Measurements from ENCODE around the gene CDH4.

The CDH4 gene

DNA sequence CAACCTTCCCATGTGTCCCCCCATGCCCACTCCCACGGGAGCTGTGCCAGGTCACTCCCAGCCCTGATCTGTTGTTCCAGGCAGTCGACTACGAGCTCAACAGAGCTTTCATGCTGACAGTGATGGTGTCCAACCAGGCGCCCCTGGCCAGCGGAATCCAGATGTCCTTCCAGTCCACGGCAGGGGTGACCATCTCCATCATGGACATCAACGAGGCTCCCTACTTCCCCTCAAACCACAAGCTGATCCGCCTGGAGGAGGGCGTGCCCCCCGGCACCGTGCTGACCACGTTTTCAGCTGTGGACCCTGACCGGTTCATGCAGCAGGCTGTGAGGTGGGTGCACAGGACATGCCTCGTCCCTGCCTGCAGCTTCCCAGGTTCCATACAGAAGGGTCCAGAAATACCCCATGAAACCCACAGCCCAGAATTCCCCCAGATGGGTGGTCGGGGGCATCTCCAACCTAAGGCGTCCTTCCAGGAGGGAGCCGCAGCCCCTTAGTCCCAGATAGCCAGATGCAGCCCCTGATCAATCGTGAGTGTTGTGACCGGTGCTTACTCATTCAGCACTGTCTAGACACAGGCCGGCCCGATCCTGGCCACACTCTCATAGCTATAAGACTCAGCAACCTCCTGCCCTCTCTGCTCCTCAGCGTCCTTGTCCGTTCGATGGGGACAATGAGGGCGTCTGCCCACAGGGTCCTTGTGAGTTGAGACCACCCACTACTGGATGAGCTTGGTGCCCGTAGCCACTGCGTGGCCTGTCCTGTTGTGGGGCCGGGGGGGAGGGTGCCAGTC lies 671.5 kb downstream of the CDH4 start:
- Histone ChIP-seq H3K4me1 (ENCODE audit: control insufficient read depth, insufficient read depth, low read length, poor library complexity, severe bottlenecking) (no peaks in the 10 kb centered on the region), H3K9me3 (ENCODE audit: control insufficient read depth, low read length) (peaks cover 16% of the 10 kb centered on the region), H3K27ac (ENCODE audit: low read depth, low read length, severe bottlenecking) (no peak overlapping the region), H3K36me3 (ENCODE audit: control insufficient read depth, insufficient read depth, low read length) (no peaks in the 10 kb centered on the region), H3K4me3 (ENCODE audit: extremely low read depth, insufficient read depth, low read length, poor library complexity, severe bottlenecking) (no peak overlapping the region)
- WGBS, 2 experiments (ENCODE audit: insufficient coverage in 2 of 2): 93% methylated on average over 24 to 26 of the region's 28 CpGs

- WGBS, 2 experiments (ENCODE audit: insufficient coverage in 2 of 2): 85 to 95% methylated on average over 9 to 18 of the region's 19 CpGs
Measured at GRCh38 chr20:61924211-61924857, 672.3 kb downstream of the CDH4 start.

DNA sequence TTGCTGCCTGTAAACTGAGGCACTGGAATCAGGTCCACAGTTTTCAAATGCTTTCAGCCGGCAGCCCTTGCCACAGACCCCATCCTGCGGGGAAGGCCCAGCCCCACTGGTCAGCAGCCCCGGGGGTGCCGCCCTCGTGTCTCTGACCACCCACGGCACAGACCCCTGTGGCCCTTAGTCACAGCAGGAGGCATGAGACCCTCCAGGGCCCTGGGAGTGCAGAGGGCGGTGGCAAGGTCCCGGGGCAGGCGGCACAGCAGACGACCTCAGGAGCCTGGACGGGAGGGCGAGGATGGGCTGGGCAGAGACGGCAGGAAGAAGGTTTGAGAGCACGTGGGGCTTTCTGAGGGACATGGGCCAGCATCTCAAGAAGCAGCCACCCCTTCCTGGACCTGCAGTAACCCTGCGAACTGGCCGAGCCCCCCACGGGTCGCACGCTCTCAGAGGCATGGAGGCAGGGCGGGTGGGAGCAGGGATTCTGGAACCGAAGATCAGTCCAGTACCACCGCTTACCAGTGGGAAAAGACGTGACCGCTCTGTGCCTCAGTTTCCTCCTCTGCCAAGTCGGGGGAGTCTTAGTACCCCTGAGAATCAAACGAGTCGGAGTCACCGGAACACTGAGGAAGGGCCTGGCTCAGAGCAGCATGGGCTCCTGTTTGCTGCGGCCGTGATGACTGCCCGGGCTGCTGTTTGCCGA lies 672.9 kb downstream of the CDH4 start:
- H3K9me3 ChIP-seq (ENCODE audit: control insufficient read depth, low read length): peaks cover 8% of the 10 kb centered on the region
- no peak overlapping the region for H3K4me3 ChIP-seq (ENCODE audit: extremely low read depth, insufficient read depth, low read length, poor library complexity, severe bottlenecking)
- no peaks in the 10 kb centered on the region for H3K4me1 ChIP-seq (ENCODE audit: control insufficient read depth, insufficient read depth, low read length, poor library complexity, severe bottlenecking)
- H3K36me3 ChIP-seq (ENCODE audit: control insufficient read depth, insufficient read depth, low read length): no peaks in the 10 kb centered on the region
- H3K27ac ChIP-seq (ENCODE audit: low read depth, low read length, severe bottlenecking): no peak overlapping the region
- 83 to 88% methylated on average over 30 to 31 of the region's 32 CpGs for WGBS, 2 experiments (ENCODE audit: insufficient coverage in 2 of 2)

More at GRCh38 chr20:61924211-61924857, 672.3 kb downstream of the CDH4 start:
- Histone ChIP-seq H3K4me3 (ENCODE audit: extremely low read depth, insufficient read depth, low read length, poor library complexity, severe bottlenecking) (no peak overlapping the region), H3K9me3 (ENCODE audit: control insufficient read depth, low read length) (peaks cover 15% of the 10 kb centered on the region), H3K36me3 (ENCODE audit: control insufficient read depth, insufficient read depth, low read length) (no peaks in the 10 kb centered on the region), H3K27ac (ENCODE audit: low read depth, low read length, severe bottlenecking) (no peak overlapping the region), H3K4me1 (ENCODE audit: control insufficient read depth, insufficient read depth, low read length, poor library complexity, severe bottlenecking) (no peaks in the 10 kb centered on the region)

DNA sequence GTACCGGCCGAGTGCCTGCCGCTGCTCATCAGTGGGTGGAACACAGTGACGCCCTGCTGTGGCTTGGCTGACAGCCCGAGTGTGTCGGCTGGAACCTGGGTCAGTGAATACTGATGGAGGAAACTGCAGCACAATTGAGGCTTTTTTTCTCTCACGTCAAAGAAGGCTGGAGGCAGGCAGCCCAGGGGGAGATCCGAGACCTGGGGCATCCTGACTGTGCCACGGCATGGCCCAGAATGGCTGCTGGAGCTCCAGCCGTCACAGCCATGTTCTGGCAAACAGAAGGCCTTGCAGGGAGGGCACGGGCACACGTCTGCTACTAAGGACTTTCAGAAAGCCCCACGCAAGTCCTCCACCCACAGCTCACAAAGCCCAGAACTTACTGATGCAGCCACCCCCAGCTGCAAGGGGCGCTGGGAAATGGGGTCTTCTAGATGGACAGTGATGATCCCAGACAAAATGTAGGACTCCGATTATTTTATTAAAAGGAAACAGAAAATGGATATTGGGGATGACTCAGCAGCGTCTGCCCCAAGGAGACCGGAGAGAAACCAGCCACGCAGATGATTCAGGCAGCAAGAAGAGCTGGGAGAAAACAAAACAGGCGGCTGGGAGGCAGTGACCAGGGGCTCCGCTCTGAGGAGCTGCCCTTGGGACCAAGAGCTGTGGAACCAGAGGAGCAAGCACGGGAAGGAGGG lies 673.6 kb downstream of the CDH4 start:
- H3K9me3 ChIP-seq (ENCODE audit: control insufficient read depth, low read length): peaks cover 1% of the 10 kb centered on the region
- H3K4me3 ChIP-seq (ENCODE audit: extremely low read depth, insufficient read depth, low read length, poor library complexity, severe bottlenecking): no peak overlapping the region
- no peaks in the 10 kb centered on the region for H3K4me1 ChIP-seq (ENCODE audit: control insufficient read depth, insufficient read depth, low read length, poor library complexity, severe bottlenecking)
- H3K27ac ChIP-seq (ENCODE audit: low read depth, low read length, severe bottlenecking): no peak overlapping the region
- 81 to 82% methylated on average over 17 to 21 of the region's 21 CpGs for WGBS, 2 experiments (ENCODE audit: insufficient coverage in 2 of 2)
- no peaks in the 10 kb centered on the region for H3K36me3 ChIP-seq (ENCODE audit: control insufficient read depth, insufficient read depth, low read length)

GRCh38 chr20:61926253-61926613 lies 674.2 kb downstream of the CDH4 start:
- H3K4me3 ChIP-seq (ENCODE audit: extremely low read depth, insufficient read depth, low read length, poor library complexity, severe bottlenecking): no peak overlapping the region
- no peaks in the 10 kb centered on the region for H3K36me3 ChIP-seq (ENCODE audit: control insufficient read depth, insufficient read depth, low read length)
- H3K27ac ChIP-seq (ENCODE audit: low read depth, low read length, severe bottlenecking): no peak overlapping the region
- H3K9me3 ChIP-seq (ENCODE audit: control insufficient read depth, low read length): no peaks in the 10 kb centered on the region
- no peaks in the 10 kb centered on the region for H3K4me1 ChIP-seq (ENCODE audit: control insufficient read depth, insufficient read depth, low read length, poor library complexity, severe bottlenecking)
- WGBS, 2 experiments (ENCODE audit: insufficient coverage in 2 of 2): 89 to 93% methylated on average over 14 of the region's 14 CpGs

GRCh38 chr20:61926796-61927192 lies 674.7 kb downstream of the CDH4 start:
- WGBS, 2 experiments (ENCODE audit: insufficient coverage in 2 of 2): 92 to 95% methylated on average over 21 to 23 of the region's 23 CpGs

DNA sequence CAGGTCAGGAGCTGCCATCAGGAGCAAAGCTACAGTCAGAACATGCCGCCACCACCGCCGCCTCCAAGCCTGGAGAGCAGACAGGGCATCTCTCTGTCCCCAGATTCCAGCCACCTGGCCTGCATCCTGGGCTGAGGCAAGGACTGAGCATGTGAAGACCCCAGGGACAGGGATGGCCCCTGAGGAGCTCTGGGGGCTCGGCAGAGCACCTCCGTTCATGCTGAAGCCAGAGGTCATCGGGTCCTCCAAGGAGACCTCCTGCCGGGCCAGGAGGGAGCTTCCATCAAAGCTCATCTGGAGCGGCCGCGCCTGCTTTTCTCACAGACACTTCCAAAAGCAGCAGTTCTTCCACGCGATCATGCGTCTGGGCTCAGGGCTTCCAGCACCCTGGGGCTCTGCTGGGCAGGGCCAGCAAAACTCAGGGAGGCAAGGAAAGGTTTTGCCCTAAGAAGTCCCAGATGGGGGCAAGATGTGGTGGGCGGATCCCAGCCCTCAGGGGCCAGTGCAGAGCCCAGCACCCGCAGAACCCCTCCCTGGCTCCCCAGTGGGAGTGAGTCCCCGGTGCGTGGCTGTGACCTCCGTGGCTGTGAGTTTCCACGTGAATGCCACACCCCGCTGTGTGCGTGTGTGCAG lies 675.2 kb downstream of the CDH4 start:
- no peak overlapping the region for H3K4me3 ChIP-seq (ENCODE audit: extremely low read depth, insufficient read depth, low read length, poor library complexity, severe bottlenecking)
- no peak overlapping the region for H3K27ac ChIP-seq (ENCODE audit: low read depth, low read length, severe bottlenecking)
- 92 to 95% methylated on average over 15 to 19 of the region's 21 CpGs for WGBS, 2 experiments (ENCODE audit: insufficient coverage in 2 of 2)
- H3K36me3 ChIP-seq (ENCODE audit: control insufficient read depth, insufficient read depth, low read length): no peaks in the 10 kb centered on the region
- H3K4me1 ChIP-seq (ENCODE audit: control insufficient read depth, insufficient read depth, low read length, poor library complexity, severe bottlenecking): no peaks in the 10 kb centered on the region
- no peaks in the 10 kb centered on the region for H3K9me3 ChIP-seq (ENCODE audit: control insufficient read depth, low read length)

More at GRCh38 chr20:61926796-61927192, 674.7 kb downstream of the CDH4 start:
- Histone ChIP-seq H3K27ac (ENCODE audit: low read depth, low read length, severe bottlenecking) (no peak overlapping the region), H3K4me1 (ENCODE audit: control insufficient read depth, insufficient read depth, low read length, poor library complexity, severe bottlenecking) (no peaks in the 10 kb centered on the region), H3K4me3 (ENCODE audit: extremely low read depth, insufficient read depth, low read length, poor library complexity, severe bottlenecking) (no peak overlapping the region), H3K9me3 (ENCODE audit: control insufficient read depth, low read length) (no peaks in the 10 kb centered on the region), H3K36me3 (ENCODE audit: control insufficient read depth, insufficient read depth, low read length) (no peaks in the 10 kb centered on the region)

GRCh38 chr20:61927826-61928541 lies 675.9 kb downstream of the CDH4 start:
- Histone ChIP-seq H3K9me3 (ENCODE audit: control insufficient read depth, low read length) (no peaks in the 10 kb centered on the region), H3K27ac (ENCODE audit: low read depth, low read length, severe bottlenecking) (no peak overlapping the region), H3K4me3 (ENCODE audit: extremely low read depth, insufficient read depth, low read length, poor library complexity, severe bottlenecking) (no peak overlapping the region), H3K4me1 (ENCODE audit: control insufficient read depth, insufficient read depth, low read length, poor library complexity, severe bottlenecking) (no peaks in the 10 kb centered on the region), H3K36me3 (ENCODE audit: control insufficient read depth, insufficient read depth, low read length) (no peaks in the 10 kb centered on the region)
- WGBS, 2 experiments (ENCODE audit: insufficient coverage in 2 of 2): 92 to 94% methylated on average over 41 to 43 of the region's 43 CpGs

DNA sequence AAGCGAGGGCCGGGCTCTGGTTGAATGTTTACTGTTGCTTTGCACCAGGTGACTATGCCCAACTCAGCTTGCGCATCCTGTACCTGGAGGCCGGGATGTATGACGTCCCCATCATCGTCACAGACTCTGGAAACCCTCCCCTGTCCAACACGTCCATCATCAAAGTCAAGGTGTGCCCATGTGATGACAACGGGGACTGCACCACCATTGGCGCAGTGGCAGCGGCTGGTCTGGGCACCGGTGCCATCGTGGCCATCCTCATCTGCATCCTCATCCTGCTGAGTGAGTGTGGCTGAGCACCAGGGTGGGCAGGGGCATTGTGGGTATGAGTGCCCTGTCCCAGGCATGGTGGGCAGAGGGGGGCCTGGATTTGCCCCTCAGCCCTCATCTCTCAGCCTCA lies 677.5 kb downstream of the CDH4 start:
- WGBS, 2 experiments (ENCODE audit: insufficient coverage in 2 of 2): 96 to 98% methylated on average over 12 of the region's 12 CpGs
- no peaks in the 10 kb centered on the region for H3K4me1 ChIP-seq (ENCODE audit: control insufficient read depth, insufficient read depth, low read length, poor library complexity, severe bottlenecking)
- no peak overlapping the region for H3K27ac ChIP-seq (ENCODE audit: low read depth, low read length, severe bottlenecking)
- H3K9me3 ChIP-seq (ENCODE audit: control insufficient read depth, low read length): no peaks in the 10 kb centered on the region
- H3K4me3 ChIP-seq (ENCODE audit: extremely low read depth, insufficient read depth, low read length, poor library complexity, severe bottlenecking): no peak overlapping the region
- no peaks in the 10 kb centered on the region for H3K36me3 ChIP-seq (ENCODE audit: control insufficient read depth, insufficient read depth, low read length)

Measured in mesodermal cell (in vitro differentiated cells).